GM18508 (cell line): ENCODE measurements around the gene C5orf63.
"Not testable (repeated sequence)": the region's sequence is repeated elsewhere in the genome, so short reads cannot be mapped to it uniquely, and the experiment has no call there.

Source experiments
- ATAC-seq: cut with Tn5 transposase; IDR thresholded peaks from one replicate; pipeline ENCODE4 v1.9.1; 2021; ENCODE audit warnings: moderate number of reproducible peaks; ENCODE audit not compliant: insufficient read depth, unreplicated experiment

C5orf63 gene

DNA sequence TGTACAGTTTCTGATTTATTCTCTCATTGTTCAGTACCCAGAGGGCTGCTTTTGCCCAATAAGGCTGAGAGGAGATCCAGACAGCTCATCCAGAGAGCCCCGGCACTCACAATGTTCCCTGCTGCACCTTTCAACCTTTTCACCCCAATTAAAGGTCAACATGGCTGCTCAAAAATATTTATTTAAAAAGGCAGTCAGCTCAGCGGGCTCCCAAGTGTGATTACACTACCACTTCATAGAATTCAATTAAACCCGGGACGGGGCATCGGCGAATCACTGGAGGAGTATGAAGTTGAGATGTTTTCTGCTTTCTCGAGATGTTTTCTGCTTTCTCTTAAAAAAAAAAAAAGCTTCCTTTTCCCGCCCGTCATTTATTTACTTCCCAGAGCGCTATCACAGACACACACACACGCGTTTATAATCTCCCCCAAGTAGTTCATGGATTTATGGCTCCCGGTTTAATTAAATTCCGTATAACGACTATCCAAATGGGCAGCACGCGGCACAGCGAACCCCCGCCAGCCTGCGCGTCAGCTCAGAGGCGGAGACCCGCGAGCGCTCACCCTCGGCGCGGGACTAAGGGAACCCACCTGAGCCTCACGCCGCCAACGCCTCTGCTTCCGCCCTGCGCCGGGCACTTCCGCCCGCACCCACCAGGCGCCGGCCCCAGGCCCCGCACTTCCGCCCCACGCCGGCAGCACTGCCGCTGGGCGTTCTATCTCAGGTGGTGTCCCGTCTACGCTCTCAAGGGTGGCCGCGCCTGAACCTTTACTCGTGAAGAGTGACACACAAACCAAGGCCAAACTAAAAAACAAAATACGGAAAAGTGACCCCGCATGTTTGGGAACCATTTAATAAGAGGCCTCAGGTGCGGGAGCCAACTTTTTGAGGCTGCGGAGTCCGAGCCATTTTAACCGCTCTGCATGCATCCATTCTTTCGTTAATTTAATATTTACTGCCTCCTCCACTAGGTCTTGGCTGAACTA, at the start of gene C5orf63:
C5orf63 (minus strand) TSS at position 642 of the 986 bp plus-strand sequence. CDS start 14,507 bp downstream, outside the sequence.
- ATAC-seq = peak; percentile 94

DNA sequence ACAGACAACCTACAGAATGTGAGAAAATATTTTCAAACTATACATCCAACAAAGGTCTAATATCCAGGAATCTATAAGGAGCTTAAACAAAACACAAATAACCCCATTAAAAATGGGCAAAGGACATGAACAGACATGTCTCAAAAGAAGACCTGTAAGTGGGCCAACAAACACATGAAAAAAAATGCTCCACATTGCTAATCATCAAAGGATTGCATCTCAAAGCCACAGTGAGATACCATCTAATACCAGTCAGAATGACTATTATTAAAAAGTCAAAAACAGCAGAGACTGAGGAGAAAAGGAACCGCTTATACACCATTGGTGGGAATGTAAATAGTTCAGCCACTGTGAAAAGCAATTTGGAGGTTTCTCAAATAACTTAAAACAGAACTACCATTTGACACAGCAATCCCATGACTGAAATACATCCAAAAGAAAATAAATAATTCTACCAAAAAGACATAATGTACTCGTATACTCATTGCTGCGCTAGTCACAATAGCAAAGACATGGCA, 39.1 kb upstream of the C5orf63 start:
- no peak for ATAC-seq

DNA sequence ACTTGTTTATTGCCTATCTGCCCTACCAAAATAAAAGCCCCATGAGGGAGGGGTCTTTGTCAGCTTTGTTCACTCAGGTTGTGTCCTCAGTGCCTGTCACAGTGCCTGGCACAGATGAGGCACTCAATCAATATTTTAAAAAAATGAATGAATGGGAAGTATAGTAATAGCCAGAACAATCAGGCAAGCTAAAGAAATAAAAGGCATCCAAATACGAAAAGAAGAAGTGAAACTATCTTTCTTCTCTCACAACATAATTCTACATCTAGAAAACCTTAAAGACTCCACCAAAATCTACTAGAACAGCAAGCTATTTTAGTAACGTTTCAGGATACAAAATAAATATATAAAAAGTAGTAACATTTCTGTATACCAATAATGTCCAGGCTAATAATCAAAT, 37.8 kb upstream of the C5orf63 start:
- no peak for ATAC-seq

DNA sequence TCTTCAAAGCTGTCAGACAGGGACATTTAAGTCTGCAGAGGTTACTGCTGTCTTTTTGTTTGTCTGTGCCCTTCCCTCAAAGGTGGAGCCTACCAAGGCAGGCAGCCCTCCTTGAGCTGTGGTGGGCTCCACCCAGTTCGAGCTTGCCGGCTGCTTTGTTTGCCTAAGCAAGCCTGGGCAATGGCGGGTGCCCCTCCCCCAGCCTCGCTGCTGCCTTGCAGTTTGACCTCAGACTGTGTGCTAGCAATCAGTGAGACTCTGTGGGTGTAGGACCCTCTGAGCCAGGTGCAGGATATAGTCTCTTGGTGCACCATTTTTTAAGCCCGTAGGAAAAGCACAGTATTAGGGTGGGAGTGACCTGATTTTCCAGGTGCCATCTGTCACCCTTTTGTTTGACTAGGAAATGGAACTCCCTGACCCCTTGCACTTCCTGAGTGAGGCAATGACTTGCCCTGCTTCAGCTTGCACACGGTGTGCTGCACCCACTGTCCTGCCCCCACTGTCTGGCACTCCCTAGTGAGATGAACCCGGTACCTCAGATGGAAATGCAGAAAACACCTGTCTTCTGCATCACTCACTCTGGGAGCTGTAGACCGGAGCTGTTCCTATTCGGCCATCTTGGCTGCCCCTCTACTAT, 35.4 kb upstream of the C5orf63 start:
- not testable (repeated sequence) for ATAC-seq

DNA sequence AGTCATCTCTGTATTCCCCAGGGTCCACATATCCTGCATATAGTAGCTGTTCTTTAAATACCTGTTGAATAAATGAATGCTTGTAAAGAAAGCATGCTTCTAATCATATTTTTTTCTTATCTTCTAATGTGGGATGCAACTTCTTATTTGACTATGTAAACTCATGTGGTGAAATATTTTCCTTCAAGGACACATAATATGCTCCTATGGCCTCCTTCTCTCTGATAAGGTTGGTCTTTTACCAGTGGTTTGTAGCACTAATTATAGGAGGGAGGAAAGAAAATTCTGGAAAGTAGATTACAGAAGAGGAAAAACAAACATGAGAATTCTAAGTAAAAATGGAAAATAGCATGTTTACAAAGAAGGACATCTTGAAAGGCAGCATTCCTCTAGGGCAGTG, 28.6 kb upstream of the C5orf63 start:
- ATAC-seq = no peak

DNA sequence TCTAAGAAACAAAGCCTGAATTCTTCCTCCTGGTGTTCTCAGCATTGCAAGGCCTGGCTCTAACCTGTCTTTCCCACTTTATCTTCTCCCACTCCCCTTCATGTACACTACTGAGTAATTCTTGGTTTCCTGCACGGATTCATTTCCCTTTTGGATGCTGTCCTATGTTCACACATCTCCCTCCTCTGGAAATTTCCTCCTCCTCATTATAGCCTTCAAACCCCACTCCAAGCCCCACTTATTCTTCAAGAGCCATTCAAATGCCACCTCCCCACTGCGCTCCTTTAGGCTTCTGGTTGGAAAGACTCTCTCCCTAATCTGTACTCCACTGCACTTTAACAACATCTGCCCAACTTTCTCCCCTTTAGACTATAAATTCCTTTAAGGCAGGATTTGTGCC, 28.2 kb upstream of the C5orf63 start:
- ATAC-seq = no peak

DNA sequence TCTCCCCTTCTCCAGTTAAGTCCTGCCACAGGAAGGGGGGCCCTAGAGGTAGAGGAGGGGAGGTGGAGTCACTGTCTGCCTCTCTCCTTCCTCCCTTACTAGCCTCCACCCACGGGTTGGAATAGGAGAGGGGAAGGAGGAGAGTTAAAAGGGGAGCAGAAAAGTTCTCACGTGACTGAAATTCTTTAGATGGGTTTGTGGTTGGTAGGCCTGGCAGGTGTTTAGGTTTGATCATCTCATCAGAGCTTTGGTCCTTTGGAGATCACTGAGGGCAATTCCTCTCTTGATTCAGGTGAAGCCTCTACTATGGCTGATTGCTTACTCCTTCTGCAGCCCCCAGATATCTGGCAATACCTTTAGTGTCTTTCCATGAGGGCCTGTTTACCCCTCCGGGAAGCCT, 24.9 kb upstream of the C5orf63 start:
- ATAC-seq = no peak

DNA sequence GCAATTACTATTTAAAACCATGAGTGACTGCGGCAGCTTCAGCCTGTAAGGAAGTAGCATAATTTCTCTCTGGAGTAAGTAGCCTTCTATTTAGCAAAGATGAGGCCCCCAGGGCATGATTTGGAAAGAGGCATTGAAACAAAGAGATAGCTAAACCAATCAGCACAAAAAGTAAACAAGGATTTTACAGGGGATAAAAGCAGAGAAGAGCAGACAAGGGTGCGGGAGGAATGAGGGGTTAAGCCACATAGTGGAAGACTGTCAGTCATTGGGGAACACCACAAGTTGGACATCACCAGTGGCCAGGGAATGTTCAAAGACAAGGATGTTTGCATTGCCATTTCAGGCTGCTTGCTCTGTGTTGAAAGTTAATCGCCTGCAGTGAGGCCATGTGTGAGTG, 24.0 kb upstream of the C5orf63 start:
- no peak for ATAC-seq

DNA sequence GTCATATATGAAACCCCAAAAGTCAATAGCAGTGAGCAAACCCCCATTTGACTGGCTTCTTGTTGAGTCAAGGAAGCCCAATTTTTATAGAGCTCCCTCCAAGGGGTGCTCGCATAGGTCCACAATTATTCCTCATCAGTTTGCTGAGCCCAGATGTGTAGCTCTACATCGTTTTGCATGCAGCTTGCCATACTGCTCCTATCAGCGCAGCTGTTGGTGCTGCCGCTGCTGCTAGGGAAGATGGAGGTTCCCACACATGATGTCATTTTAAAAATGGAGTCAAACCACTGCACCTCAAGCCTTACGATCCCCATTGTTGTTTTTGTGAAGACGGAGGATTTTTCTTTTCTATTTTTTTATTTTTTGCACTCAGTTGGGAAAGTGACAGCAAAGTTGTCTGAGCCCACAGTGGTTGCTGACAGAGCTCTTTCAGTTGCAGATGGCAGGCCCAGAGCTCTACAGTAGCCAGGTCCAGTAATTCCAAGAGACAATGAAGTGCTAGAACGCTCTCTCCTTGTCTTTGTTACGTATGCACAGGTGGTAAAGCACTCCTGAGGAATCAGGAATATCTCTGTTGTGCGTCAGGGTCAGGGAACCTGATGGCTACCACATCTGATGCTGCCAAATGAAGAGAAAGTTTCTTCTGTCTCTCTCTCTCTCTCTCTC, 23.2 kb upstream of the C5orf63 start:
- ATAC-seq = no peak

DNA sequence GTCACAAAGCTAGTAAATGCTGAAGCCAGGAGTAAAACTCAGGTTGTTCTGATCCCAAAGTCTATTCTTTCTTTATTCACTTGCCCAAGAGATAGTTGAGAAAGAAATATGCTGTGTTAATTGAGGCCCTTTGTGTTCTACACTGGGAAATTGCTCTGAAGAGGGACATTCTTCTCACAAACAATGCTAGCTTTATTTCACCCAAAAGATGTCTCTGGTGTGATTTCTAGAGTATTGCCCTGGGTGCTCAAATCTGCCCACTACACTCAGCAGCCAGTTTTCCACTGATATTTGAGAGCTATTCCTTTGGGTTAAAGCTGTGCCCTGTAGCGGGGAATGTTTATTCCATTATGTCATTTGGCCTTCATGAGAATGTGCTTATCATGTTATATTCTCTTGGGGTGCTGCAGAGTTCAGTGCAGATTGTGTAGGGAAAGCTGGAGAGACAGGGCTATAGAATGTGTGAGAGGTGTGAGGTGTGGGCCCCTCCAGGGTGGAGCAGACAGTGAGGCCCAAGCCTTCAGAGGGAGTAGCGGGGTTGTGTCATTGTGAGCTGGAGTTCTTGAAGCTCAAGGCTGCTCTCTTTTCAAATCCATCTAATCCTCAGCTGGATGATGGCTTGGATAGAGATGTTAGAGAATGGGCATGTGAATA, 21.0 kb upstream of the C5orf63 start:
- ATAC-seq = no peak

DNA sequence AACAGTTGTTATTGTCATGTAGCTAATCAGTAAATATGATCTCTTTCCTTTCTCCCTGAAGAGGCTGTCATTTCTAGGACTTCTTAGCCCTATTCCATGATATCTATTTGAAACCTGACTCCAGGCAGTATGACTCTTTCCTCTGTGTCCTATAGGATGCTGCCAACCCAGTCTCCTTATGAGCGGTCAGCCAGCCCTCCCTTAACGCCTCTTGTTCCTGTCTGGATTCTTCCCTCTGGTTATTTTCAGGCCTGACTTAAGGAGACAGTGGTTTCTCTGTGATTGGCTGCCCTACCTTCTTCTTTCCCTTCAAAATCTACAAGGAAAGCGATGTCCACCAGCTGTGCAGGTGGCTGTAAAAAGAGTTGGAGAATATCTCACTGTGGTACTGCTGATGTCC, 19.4 kb upstream of the C5orf63 start:
- ATAC-seq = no peak

DNA sequence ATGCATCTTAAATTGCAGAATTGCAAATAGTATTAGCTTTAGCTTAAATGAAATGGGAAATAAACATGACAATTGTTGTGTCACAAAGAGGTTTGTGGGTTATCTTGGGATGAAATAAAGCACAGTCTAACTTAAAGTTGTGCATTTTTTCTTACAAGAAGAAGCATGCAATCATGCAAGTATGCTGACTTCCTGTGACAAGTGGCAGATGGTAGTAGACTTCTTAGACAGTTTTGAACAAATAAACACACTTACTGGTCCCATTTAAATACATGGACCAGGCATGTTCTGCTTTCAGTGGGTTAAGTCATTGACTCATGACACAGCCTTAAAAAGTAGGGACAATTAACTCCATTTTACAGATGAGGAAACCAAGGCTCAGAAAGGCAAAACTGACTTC, 15.9 kb upstream of the C5orf63 start:
- no peak for ATAC-seq

DNA sequence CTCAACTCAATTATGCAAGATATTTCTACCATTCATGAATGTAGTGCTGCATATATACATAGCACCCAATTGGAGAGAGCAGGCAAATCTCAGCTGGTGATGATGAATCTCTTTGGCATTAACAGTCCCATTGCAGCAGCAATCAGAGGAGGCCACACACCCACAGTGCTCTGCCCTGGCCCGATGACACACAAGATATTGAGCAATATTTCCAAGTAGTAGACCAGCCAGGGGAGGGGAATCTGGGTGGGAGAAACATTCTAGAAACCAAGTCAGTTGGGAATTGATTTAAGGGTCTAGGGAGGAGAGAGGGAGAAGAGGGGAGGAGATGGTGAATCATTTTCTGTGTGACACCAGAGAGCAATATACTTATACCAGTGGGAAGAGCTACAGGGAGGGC, 14.9 kb upstream of the C5orf63 start:
- ATAC-seq = no peak

DNA sequence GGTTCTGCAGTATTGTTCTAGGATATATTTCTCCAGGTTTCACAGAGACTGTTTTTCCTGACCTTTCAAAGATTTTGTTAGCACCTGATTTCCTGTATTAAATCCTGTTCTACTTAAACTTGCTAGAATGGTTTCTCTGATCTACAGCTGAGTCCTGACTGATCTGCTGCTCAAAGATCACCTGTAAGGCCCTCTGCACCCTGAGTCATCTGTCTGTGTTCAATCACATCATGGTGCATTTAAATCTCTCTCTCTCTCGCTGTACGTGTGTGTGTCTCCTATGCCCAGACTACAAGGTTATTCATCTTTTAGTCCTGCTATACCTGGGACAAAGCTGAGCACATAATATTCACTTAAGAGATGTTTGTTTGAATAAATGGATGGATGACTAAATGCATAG, 13.3 kb upstream of the C5orf63 start:
- no peak for ATAC-seq

DNA sequence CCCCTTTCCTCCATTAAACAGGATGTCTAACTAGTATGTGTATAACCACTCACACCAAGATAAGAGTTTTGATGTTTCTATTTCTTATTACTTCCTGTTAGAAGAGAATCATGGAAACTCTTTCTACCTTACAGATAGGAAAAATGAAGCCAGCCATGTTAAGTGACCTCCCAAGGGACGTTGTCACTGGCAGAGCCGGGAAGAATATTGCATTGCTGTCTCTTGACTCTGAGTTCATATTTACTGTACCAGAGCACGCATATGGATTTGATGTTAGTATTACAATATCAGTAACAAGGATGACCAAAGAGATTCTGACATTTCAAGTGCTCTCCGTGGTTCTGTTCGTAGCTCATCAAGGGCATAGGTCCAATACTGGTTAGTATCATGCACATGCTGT, 12.5 kb upstream of the C5orf63 start:
- no peak for ATAC-seq

DNA sequence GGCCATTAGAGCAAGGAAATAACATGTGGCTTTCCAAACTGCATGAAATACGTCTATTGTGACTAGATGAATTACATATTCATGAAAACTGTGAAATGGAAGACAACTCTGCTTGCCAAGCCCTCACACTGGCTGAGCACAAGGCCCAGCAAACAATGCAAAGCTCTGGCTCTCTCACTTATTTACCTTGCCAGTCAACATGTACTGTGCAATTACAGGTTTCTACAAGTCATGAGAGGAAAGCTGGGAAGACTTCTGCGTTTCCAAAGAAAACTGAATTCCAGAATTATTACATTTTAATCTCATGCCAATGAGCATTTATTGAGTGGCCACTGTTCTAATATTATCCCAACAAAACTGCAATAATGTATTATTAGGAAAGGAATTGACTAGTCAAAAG, 12.1 kb upstream of the C5orf63 start:
- ATAC-seq = no peak

DNA sequence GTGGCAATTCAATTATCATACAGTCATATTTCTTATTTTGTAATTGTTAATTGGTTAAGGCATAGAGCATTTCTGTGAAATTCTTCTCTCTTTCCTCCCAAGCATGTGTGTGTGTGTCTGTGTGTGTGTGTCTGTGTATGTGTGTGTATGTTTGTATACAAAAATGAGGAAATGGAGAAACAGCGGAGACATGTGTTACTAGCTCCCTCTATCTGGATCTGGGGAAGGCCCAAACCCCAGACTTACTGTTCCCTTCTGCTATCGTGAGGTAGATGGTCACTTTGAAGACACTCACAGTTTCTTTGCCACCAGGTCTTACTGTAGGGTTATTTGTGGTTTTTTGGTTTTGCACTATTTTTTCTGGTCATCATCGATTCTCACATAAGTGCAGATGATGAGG, 11.4 kb upstream of the C5orf63 start:
- no peak for ATAC-seq

DNA sequence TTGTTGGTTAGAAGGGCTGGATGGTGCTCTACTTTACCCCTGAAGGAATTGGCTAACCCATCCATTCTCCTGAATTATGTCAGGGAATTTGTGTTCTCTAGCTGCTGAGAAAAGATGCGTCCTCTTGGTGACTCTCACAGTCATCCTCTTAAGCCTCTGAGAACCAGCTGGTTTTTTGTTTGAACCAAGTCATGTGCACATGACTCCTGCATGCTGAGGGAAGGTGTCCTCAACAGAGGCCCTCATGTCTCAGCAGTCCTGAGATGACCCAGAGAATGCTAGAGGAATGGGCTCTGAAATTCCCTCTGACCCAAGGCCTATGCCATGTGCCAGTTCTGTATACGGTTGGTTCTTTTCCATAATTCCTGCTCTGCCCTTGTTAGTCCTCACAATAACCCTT, 10.4 kb upstream of the C5orf63 start:
- no peak for ATAC-seq

DNA sequence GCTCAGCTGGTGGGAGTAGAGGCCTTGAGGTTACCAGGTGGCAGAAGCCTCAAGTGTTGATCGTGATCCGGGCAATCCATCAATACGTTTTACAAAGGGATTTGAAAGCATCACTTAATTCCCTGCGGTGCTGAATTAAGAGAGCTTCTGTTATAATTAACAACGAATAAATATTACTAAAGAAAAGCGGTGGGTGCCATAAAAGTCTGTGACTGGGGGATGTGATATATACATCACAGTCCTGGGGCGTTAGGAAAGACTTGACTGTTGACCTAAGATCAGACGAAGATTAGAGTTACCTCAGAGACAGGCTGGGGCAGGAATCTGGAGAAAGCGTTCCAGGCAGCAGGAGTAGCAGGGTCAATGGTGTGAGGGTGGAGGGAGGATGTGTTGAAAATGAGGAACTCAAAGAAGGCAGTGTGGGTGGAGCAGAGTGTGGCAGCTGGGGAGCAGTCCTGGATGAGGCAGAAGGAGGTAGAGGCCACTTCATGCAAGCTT, 6.7 kb upstream of the C5orf63 start:
- no peak for ATAC-seq

DNA sequence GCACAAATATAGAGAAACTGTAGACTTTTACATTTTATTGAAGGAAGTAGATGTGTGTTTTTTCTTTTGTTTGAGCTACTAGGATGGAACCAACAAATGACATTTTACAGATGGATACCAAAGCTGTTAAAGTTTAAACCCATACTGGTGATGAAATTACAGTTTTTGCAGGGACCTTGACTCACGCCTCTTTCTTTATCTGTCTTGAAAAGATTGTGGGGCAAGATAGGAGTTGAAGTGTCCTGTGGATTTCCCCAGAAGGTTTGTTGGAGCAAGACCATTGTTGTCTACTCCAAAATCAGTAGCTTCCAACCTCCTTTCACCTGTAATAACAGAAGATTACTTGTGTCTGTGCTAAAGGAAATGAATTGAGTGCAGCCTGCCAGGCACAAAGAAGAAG, 4.1 kb upstream of the C5orf63 start:
- ATAC-seq = no peak
